Retinal pigment epithelial cell (primary cell): Measurements from ENCODE around the gene SLC35F3.

ENCODE experiments used
- DNase-seq: peaks from one replicate; pipeline ENCODE4 v3.0.0-alpha.2; 2010; ENCODE audit warnings: low read depth
- H3K4me3 ChIP-seq: 2 replicates; pipeline ENCODE4 v1.5.1; 2011; ENCODE audit warnings: mild to moderate bottlenecking, low read length, control low read depth, moderate library complexity
- CTCF ChIP-seq: conservative IDR thresholded peaks from 2 replicates; pipeline ENCODE4 v1.5.1; 2011; ENCODE audit warnings: low read depth, low read length, control low read depth, inconsistent platforms

SLC35F3 gene

DNA sequence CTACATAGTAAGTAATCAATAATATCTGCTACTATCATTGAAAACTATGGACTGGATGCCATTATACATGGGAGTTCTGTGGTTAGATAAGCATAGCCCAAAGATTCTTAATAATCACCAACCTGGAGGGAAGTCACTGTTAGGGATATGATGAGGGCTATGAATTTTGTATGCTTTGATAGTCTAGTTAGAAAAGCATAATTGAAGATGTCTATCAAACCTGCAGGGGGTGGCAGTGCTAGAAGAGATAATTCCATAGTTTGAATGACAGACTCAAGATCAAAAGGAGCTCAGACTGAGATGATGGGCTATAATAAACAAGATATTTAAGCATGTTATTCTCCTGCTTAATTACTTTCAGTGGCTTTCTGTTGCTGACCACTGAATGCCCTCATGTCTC, 453.4 kb downstream of the SLC35F3 start:
- DNase-seq: no peak
- H3K4me3 ChIP-seq: no peak overlapping the region
- no peak for TF ChIP-seq CTCF

- TF ChIP-seq CTCF: no peak
- DNase-seq: no peak
- no peak overlapping the region for H3K4me3 ChIP-seq
Observed at GRCh38 chr1:234361102-234361603, 456.7 kb downstream of the SLC35F3 start.

DNA sequence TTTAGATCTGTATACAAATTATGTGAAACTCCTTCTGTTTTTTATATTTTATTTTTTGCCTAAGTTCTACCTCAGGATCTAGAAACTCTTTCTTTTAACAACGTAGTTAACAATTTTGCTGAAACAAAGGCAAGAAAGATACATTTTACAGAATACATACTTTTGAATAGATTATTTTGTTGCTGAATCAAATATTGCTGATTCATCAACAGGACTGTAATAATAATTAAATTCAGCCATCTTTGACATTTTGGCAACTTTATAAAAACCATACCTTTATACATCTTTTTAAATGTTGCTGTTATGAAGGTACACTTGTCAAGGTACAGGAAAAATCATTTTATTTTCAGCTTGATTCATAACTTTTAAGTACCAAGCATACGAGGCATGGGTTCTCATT, 458.1 kb downstream of the SLC35F3 start:
- TF ChIP-seq CTCF: no peak
- H3K4me3 ChIP-seq: no peak overlapping the region
- no peak for DNase-seq

- DNase-seq: no peak
- TF ChIP-seq CTCF: no peak
- H3K4me3 ChIP-seq: no peak overlapping the region
Observed at GRCh38 chr1:234368320-234369032, 464.0 kb downstream of the SLC35F3 start.

GRCh38 chr1:234369033-234369430, 464.6 kb downstream of the SLC35F3 start:
- no peak overlapping the region for H3K4me3 ChIP-seq
- no peak for DNase-seq
- TF ChIP-seq CTCF: no peak

DNA sequence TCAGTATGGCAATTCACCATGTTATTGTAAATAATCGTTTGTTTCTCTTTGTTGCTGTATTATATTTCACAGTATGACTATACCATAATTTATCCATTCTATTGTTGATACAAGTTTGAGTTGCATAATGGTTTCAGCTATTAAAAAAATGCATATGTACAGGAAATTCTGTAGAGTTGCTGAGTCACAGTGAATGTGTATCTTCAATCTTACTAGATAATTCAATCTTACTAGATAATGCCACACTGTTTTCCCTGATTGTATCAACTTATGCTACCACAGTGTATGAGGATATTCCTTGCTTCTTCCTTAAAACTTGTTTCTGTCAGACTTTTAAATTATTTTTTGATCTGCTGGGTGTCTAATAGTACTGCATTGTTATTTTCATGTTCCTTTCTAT, 465.3 kb downstream of the SLC35F3 start:
- no peak for DNase-seq
- TF ChIP-seq CTCF: no peak
- no peak overlapping the region for H3K4me3 ChIP-seq

- no peak for TF ChIP-seq CTCF
- H3K4me3 ChIP-seq: no peak overlapping the region
- no peak for DNase-seq
Observed at GRCh38 chr1:234371414-234371813, 466.9 kb downstream of the SLC35F3 start.
